ENCODE data around the gene DPH3. TPM values are rescaled to one million over a fixed set of nuclear protein-coding genes. Genes with fewer than 3 reads are reported as not detected.

DPH3 gene
- total RNA-seq, 2 donors from 2014 or later = 34.5 to 36.4 TPM

GRCh38 chr3:16216373-16216935 lies 48.3 kb downstream of the DPH3 start:
- DNase-seq = no peak
- Mint-ChIP-seq H3K4me1 (no peaks in the 10 kb centered on the region), H3K4me3 (no peak overlapping the region), H3K27ac (no peak overlapping the region), H3K27me3 (ENCODE audit: insufficient read depth) (peaks cover 15% of the 10 kb centered on the region), H3K36me3 (ENCODE audit: low read depth) (no peaks in the 10 kb centered on the region), H3K9me3 (no peaks in the 10 kb centered on the region)
- no peaks in the 10 kb centered on the region for H3K36me3 ChIP-seq (ENCODE audit: control insufficient read depth, insufficient read depth, low read length)
- no peaks in the 10 kb centered on the region for H3K4me1 ChIP-seq (ENCODE audit: control insufficient read depth, insufficient read depth, low read length)
- no peak for TF ChIP-seq CTCF (conservative IDR thresholded peaks at IDR 0.05)
- no peak overlapping the region for H3K9ac ChIP-seq (ENCODE audit: extremely low read depth, low read length, poor library complexity, severe bottlenecking)
- no peak overlapping the region for H3K4me3 ChIP-seq (ENCODE audit: low read length)
- WGBS, 2 experiments (ENCODE audit: insufficient coverage in 1 of 2, insufficient read length in 1 of 2) = 93 to 94% methylated on average over 13 to 17 of the region's 17 CpGs
- H3K9me3 ChIP-seq (ENCODE audit: control insufficient read depth, low read length) = no peaks in the 10 kb centered on the region
- H3K27me3 ChIP-seq (ENCODE audit: control insufficient read depth, insufficient read depth, low read length, poor library complexity, severe bottlenecking) = no peaks in the 10 kb centered on the region
- no peak overlapping the region for H3K27ac ChIP-seq (ENCODE audit: low read depth, low read length)

DNA sequence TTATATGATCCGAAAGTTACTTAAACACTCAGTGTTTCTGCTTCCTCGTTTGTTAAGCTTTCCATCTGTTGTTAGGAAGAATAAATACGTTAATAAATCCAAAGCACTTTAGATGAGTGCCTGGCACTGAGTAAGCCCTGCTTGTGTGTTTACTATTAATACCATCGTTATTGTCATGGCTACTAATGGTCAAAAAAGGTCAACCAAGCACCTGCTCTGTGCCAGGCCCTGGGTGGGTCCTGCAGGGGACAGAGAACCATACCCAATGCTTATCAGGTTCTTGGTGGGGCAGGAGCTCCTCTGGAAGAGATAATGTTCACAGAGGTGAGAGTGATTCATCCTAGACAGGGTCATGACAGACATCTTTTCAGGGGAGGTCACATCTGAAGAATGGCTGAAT lies 50.4 kb downstream of the DPH3 start:
- Histone ChIP-seq H3K4me1 (ENCODE audit: control insufficient read depth, insufficient read depth, low read length) (no peaks in the 10 kb centered on the region), H3K9me3 (ENCODE audit: control insufficient read depth, low read length) (no peaks in the 10 kb centered on the region), H3K9ac (ENCODE audit: extremely low read depth, low read length, poor library complexity, severe bottlenecking) (no peak overlapping the region), H3K27ac (ENCODE audit: low read depth, low read length) (no peak overlapping the region), H3K36me3 (ENCODE audit: control insufficient read depth, insufficient read depth, low read length) (no peaks in the 10 kb centered on the region), H3K4me3 (ENCODE audit: low read length) (no peak overlapping the region), H3K27me3 (ENCODE audit: control insufficient read depth, insufficient read depth, low read length, poor library complexity, severe bottlenecking) (no peaks in the 10 kb centered on the region)
- no peak for DNase-seq
- no peaks in the 10 kb centered on the region for H3K36me3 Mint-ChIP-seq (ENCODE audit: low read depth)
- H3K27ac Mint-ChIP-seq = no peak overlapping the region
- 74 to 76% methylated on average over 4 of the region's 4 CpGs for WGBS, 2 experiments (ENCODE audit: insufficient coverage in 1 of 2, insufficient read length in 1 of 2)
- no peaks in the 10 kb centered on the region for H3K9me3 Mint-ChIP-seq
- peaks cover 17% of the 10 kb centered on the region for H3K27me3 Mint-ChIP-seq (ENCODE audit: insufficient read depth)
- no peak overlapping the region for H3K4me3 Mint-ChIP-seq
- no peaks in the 10 kb centered on the region for H3K4me1 Mint-ChIP-seq
- no peak for TF ChIP-seq CTCF (conservative IDR thresholded peaks at IDR 0.05)

DNA sequence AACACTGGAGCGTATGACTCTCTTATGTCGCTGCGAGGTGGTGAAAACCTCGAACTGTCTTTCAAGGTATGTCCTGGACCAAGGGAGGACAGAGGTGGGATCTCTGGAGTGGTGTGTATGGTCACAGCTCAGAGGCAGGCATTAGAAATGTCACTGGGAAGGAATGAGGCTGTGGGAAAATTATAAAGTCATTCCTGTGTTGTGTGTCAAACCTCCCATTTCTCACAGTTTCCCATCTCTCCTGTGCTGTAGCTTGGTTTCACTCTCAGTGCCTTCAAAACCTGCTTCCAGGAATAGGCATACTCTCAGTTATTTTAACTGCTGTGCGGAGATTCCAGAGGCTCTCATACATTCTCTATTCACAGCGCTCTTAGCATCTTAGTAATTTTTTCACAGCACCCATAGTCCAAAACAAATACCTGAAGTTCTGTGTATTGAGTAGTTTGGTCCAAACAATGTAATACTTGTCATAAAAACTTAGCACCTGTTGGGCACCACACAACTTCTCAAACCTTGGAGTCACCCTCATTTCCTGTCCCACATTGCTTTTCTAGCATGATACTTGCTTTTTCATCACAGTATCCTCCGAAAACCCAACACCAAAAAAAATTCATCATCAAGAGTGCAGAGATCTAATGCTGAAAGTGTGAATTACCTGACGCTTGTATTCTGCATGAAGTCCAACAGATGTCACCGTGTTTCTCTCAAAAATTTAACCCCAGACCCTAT lies 53.4 kb downstream of the DPH3 start:
- no peaks in the 10 kb centered on the region for H3K27me3 ChIP-seq (ENCODE audit: control insufficient read depth, insufficient read depth, low read length, poor library complexity, severe bottlenecking)
- no peak overlapping the region for H3K4me3 ChIP-seq (ENCODE audit: low read length)
- H3K4me1 Mint-ChIP-seq = peaks cover 7% of the 10 kb centered on the region
- H3K9ac ChIP-seq (ENCODE audit: extremely low read depth, low read length, poor library complexity, severe bottlenecking) = no peak overlapping the region
- peaks cover 11% of the 10 kb centered on the region for H3K4me1 ChIP-seq (ENCODE audit: control insufficient read depth, insufficient read depth, low read length)
- no peaks in the 10 kb centered on the region for H3K9me3 Mint-ChIP-seq
- no peak for DNase-seq
- H3K4me3 Mint-ChIP-seq = no peak overlapping the region
- H3K9me3 ChIP-seq (ENCODE audit: control insufficient read depth, low read length) = no peaks in the 10 kb centered on the region
- no peaks in the 10 kb centered on the region for H3K36me3 Mint-ChIP-seq (ENCODE audit: low read depth)
- H3K27ac ChIP-seq (ENCODE audit: low read depth, low read length) = no peak overlapping the region
- WGBS, 2 experiments (ENCODE audit: insufficient coverage in 1 of 2, insufficient read length in 1 of 2) = 90 to 93% methylated on average over 5 to 9 of the region's 9 CpGs
- no peak for TF ChIP-seq CTCF (conservative IDR thresholded peaks at IDR 0.05)
- H3K27me3 Mint-ChIP-seq (ENCODE audit: insufficient read depth) = peaks cover 14% of the 10 kb centered on the region
- no peaks in the 10 kb centered on the region for H3K36me3 ChIP-seq (ENCODE audit: control insufficient read depth, insufficient read depth, low read length)
- H3K27ac Mint-ChIP-seq = no peak overlapping the region

Other genes starting within 250 kb of the DPH3 start
- gene GALNT15, start 90.3 kb downstream of the DPH3 start, total RNA-seq = under 1 TPM in 1 of 2 donors, not detected in 1; 0.13 TPM
- 10 to 100 TPM; 16.1 to 22.4 TPM for gene OXNAD1, start 269 bp upstream of the DPH3 start, total RNA-seq
- gene RFTN1, start 248.8 kb upstream of the DPH3 start, total RNA-seq = 1 to 10 TPM in 1 of 2 donors, under 1 TPM in 1; 0.80 to 1.1 TPM

All from endodermal cell (in vitro differentiated cells).